Measurements from ENCODE around the gene PRKAR2B.
"Not testable (repeated sequence)": the region's sequence is repeated elsewhere in the genome, so short reads cannot be mapped to it uniquely, and the experiment has no call there.

PRKAR2B gene

DNA sequence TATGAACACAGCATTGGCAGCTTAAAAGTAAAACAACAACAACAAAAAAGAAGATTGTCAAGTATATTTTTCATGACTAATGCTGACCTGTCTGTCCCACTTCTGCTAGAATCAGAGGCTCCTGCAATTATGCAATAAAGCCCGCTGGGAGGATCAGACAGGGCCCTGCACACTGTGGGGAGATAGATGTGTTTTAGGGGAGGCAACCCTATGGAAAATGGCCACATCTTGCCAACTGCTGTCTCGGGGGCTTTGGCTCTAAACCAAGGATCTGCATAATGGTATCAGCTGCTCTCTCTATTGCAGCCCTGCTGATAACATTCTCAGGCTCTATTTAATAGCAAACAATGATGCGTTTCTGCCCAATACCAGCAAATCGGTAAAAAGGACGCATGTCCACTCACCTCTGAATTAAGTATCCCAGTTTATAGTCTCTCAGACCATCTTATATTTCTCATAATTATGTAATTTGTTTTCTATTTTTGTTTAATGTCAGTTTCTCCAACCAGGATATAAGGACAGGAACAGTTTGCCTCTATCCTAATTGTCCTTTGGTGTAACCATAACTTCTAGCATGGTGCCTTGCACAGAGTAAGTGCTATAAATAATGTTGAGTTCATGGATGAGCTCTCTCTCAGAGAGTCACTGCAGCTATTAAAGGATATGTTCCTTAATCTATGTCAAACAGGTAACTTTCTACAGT, 15.3 kb upstream of the PRKAR2B start:
- no peak for DNase-seq

- no peak for DNase-seq
Observed at GRCh38 chr7:107029764-107030286, 14.7 kb upstream of the PRKAR2B start.

GRCh38 chr7:107032050-107032449, 12.5 kb upstream of the PRKAR2B start:
- DNase-seq = no peak

DNA sequence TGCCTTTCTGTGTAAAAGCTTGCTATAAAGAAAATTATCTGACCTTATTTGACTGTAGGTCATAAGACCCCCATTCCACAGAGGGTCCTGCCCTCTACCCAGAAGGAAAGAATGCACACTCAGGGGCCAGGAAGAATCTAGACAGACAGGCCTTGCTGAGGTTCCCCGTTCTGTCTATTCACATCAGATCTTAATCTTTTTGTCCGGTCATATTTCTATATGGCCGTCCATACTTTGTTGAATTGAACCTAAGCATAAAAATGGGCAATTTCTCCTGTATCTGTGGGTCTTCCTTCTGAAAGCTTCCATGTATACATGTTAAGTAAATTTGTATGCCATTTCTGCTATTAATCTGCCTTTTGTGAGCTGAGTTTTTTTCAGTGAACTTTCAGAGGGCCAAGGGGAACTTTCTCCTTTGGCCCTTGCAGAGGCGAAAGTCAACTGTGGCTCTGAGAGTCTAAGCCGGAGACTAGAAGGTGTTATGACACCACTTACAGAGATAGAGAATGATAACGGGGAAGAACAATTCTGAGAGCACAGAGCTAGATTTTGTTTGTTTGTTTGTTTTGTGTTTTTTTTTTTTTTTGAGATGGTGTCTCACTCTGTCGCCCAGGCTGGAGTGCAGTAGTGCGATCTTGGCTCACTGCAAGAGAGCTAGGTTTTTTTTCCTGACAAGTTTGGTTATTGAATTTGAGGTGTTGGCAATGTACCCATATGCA, 11.6 kb upstream of the PRKAR2B start:
- no peak for DNase-seq

DNA sequence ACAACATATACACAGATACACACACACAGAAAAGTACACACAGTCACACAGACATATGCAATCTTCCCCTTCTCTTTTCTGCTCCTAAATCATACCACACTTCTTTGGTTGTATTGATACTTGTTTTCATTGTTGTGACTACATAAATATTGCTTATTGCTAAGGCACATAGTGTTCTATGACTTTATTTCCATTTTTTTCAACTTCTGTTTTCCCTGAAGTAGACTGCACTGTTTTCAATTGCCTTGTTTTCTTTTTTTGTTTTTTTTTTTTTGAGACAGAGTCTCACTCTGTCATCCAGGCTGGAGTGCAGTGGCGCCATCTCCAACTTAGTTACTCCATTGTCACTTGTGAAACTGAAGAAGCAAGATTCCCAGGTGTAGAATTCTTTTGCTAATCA, 10.0 kb upstream of the PRKAR2B start:
- DNase-seq = no peak

DNA sequence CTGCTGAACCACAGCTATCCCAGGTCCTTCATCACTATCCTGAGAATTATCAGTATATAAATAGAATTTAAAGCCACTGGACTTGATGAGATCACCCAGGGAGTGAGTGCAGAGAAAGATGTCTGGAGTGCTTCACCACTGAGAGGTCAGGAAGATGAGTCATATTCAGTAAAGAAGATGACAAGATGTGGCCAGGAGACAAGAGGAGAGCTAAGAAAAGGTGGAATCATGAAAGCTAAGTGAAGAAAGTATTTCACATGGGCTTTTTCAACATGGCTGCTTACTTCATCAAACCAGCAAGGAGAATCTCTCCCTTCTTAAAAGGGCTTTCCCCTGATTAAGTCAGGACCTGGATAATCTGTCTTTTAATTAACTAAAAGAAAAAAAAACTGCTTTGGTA, 9.1 kb upstream of the PRKAR2B start:
- no peak for DNase-seq

DNA sequence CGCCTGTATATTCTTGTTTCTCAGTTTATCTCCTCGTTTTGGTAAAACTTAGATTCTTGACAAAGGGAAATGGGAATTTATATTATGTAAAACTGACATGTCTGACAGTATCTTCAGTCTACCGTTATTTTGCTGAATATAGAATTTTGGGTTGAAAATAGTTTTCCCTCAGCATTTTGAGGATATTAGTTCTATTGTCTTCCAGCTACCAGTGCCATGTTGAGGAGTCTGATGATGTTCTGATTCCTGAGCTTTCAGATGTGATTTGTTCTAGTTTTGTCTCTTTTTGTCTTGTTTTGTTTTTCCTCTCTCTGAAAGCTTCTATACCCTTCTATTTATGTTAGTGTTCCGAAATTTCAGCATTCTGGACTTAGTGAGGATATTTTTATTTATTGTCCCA, 8.0 kb upstream of the PRKAR2B start:
- no peak for DNase-seq

GRCh38 chr7:107037717-107038603, 6.5 kb upstream of the PRKAR2B start:
- DNase-seq = no peak

DNA sequence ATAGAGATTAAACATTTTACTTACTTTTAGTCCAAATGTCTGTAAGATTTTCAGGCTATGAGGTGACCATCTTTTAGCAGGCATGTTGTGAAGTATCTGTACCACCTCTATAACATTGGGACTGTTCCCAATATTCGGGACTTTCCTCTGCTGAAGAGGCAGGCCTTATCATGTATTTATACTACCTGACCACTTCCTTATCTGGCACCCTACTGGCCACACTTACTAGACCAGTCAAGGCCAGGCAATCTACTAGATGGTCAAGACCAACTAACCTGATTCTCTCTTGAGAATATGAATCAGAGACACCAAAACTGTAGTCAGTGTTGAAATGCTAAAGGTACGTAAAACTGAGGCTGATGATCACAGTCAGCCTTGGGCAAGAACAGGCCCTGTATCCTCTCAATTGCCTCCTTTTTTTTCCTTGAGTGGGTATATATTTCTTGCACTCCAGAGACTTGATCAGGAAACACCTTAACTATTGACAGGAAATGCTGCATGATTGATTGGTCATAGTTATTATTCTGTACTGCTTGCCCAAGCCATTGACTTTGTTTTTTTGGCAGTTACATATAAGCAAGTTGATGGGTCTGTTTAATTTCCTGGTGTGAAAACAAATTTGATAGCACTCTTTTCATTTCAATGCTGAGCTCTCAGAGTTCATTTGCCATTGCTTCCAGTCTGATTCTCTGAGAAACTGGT, 5.2 kb upstream of the PRKAR2B start:
- no peak for DNase-seq

- no peak for DNase-seq
Observed at GRCh38 chr7:107041097-107041496, 3.4 kb upstream of the PRKAR2B start.

GRCh38 chr7:107041764-107042163, 2.7 kb upstream of the PRKAR2B start:
- DNase-seq = not testable (repeated sequence)

- DNase-seq = not testable (repeated sequence)
Observed at GRCh38 chr7:107042326-107042910, 2.1 kb upstream of the PRKAR2B start.

- DNase-seq = no peak
Observed at GRCh38 chr7:107043491-107043890, 1.0 kb upstream of the PRKAR2B start.

- DNase-seq = no peak
Observed at GRCh38 chr7:107043921-107044346, 571 bp upstream of the PRKAR2B start.

DNA sequence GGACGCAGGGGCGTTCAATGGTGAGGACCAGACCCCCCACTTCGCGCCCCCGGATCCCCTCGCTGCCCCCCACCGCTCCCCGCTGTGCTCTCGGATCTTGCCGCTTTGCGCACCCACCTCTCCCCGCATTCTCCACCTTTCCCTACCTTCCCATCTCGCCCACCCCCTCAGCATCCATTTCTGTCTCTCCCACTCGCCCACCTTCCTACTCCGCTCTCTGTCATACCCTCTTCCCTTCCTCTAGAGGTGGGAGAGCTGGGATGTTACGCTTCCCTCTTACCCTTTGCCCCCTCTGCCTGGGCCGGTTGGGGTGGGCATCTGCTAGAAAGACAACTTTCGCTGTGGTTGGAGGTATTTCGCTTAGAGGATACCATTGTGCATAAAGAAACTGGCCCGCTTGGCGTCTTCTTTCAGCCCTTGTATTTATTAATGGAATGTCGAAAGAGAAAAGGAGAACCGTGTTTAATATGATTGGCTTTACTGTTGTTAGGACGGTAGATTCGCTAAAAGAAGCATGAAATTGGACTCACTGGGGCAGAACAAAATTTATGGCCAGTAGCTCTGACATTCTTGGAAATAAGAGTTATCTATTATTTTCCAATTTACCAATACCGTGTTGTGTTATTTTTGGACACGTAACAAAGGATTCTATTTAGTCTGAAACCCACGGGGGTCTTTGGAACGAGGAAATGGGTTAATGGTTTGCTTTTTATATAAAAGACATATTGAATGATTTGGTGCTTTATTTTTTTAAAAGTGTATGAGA, 873 bp downstream of the PRKAR2B start:
- DNase-seq = no peak

- no peak for DNase-seq
Observed at GRCh38 chr7:107045980-107046379, 1.5 kb downstream of the PRKAR2B start.

GRCh38 chr7:107046491-107047259, 2.2 kb downstream of the PRKAR2B start:
- DNase-seq = no peak

DNA sequence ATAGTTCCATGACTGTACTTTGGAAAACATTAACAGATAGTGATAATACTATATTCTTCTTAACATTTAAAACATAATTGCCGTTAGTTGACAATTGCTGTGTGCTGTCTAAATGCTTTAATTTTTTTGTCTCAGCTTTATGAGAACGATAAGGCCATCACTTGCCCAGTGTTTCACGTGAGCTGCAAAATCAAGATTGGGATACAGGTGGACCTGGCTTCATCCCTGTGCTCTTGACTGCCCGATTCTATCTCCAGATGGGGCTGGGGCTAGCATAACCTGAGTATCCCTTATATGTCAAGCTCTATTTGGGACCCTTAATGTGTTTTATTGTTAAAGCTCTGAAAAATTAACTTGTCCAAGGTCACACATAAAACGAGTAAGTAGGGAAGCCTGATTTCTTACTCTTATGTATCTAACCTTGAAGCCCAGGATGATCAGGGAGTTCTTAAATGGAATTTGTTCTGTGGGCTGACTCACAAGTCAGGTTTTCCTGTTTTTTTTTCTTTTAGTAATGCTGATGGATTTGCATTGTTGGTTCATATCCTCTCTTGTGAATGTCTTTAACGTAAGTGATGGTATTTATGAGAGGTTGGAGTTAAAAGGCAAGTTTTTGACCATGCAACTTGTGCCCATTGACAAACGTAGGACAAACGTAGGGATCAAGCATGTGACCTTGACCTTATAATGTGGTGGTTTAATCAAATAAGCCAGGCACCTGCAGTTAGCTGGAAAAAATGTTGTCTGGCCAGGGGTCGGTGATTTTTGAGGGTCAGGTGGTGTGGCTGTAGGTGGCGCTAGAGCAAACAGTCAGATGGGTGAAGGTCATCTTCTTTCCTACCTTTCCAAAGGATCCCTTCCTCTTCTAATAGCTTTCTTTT, 3.6 kb downstream of the PRKAR2B start:
- no peak for DNase-seq

GRCh38 chr7:107048783-107049418, 4.4 kb downstream of the PRKAR2B start:
- no peak for DNase-seq

Measured in effector CD4-positive, alpha-beta T cell (primary cell).